Measurements from ENCODE around the gene TMEM106B. TPM values are rescaled to one million over a fixed set of nuclear protein-coding genes. Genes with fewer than 3 reads are reported as not detected.

Gene TMEM106B
- total and polyA plus RNA-seq, 2 donors (not counting 1 experiment from before 2014, with no cell fraction given), result 51.9 to 60.2 TPM

DNA sequence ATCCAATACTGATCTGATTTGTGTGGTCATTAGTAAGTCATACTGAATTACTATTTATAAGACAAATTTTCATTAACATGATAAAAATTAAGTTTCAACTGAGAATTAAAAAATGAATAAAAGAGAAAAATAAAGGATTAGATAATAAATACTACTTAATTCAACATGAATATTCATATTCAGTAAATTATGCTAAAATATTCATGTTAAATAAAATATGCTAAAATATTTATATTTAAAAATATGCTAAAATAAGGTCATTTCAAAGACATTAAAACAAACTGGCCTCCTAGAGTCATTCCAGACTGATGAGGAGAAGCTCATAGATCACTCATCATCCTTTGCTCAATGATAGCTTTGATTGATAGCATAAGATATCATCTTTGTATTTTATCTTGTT, 16.7 kb upstream of the TMEM106B start:
- Histone ChIP-seq H3K79me2 (ENCODE audit: control insufficient read depth, insufficient read depth, low read length) (no peaks in the 10 kb centered on the region), H3K9me3 (ENCODE audit: control insufficient read depth, insufficient read depth, low read depth, low read length) (no peaks in the 10 kb centered on the region), H3K27ac (ENCODE audit: insufficient read depth, low read length) (no peak overlapping the region), H3K27me3 (ENCODE audit: control insufficient read depth, insufficient read depth, low read length) (no peaks in the 10 kb centered on the region), H4K20me1 (ENCODE audit: control insufficient read depth, extremely low read depth, insufficient read depth, low read length) (no peaks in the 10 kb centered on the region), H3K4me2 (ENCODE audit: extremely low read depth, insufficient read depth, low read length) (no peak overlapping the region), H3K4me1 (ENCODE audit: control insufficient read depth, extremely low read depth, insufficient read depth, low read length) (no peaks in the 10 kb centered on the region), H3K36me3 (ENCODE audit: control insufficient read depth, insufficient read depth, low read length) (no peaks in the 10 kb centered on the region), H3K4me3 (replicated peaks in 1 of 4; ENCODE audit: control extremely low read depth in 1 of 4, insufficient read depth in 1 of 4, low read depth in 3 of 4, low read length in 4 of 4) (no peak overlapping the region), H3K9ac (ENCODE audit: insufficient read depth, low read length) (no peak overlapping the region), H2AFZ (ENCODE audit: low read length) (no peak overlapping the region)
- no peak for TF ChIP-seq EZH2 (IDR thresholded peaks at IDR 0.05; ENCODE audit: low read length, missing control alignments)
- TF ChIP-seq, protein P1, sequence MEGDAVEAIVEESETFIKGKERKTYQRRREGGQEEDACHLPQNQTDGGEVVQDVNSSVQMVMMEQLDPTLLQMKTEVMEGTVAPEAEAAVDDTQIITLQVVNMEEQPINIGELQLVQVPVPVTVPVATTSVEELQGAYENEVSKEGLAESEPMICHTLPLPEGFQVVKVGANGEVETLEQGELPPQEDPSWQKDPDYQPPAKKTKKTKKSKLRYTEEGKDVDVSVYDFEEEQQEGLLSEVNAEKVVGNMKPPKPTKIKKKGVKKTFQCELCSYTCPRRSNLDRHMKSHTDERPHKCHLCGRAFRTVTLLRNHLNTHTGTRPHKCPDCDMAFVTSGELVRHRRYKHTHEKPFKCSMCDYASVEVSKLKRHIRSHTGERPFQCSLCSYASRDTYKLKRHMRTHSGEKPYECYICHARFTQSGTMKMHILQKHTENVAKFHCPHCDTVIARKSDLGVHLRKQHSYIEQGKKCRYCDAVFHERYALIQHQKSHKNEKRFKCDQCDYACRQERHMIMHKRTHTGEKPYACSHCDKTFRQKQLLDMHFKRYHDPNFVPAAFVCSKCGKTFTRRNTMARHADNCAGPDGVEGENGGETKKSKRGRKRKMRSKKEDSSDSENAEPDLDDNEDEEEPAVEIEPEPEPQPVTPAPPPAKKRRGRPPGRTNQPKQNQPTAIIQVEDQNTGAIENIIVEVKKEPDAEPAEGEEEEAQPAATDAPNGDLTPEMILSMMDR (conservative IDR thresholded peaks at IDR 0.05 in 1 of 2, IDR thresholded peaks at IDR 0.05 in 1 of 2; ENCODE audit: low read depth in 1 of 2, low read length in 2 of 2), result no peak
- DNase-seq (ENCODE audit: low read depth in 2 of 2), result no peak

DNA sequence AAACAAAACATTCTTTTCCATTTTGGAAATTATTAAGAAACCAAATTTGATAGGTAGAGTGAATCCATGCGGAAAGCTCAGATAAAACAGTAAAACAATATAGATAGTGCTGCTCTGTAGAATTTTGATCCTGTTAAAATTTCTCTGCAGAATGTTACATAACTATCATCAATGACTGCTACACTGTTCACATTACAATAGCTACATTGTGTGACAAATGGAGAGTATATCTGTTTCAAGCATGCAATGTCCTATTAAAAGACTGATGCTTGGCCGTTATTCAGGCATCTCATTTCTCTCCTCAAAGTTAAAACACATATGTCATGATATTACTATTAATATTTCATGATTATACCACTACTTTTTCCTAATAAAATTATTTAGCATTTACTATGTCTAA, 14.7 kb upstream of the TMEM106B start:
- H3K9me3 ChIP-seq (ENCODE audit: control insufficient read depth, insufficient read depth, low read depth, low read length), result no peaks in the 10 kb centered on the region
- DNase-seq (ENCODE audit: low read depth in 2 of 2), result no peak
- no peaks in the 10 kb centered on the region for H3K36me3 ChIP-seq (ENCODE audit: control insufficient read depth, insufficient read depth, low read length)
- H3K27ac ChIP-seq (ENCODE audit: insufficient read depth, low read length), result no peak overlapping the region
- no peak overlapping the region for H3K9ac ChIP-seq (ENCODE audit: insufficient read depth, low read length)
- H3K4me1 ChIP-seq (ENCODE audit: control insufficient read depth, extremely low read depth, insufficient read depth, low read length), result no peaks in the 10 kb centered on the region
- H3K4me2 ChIP-seq (ENCODE audit: extremely low read depth, insufficient read depth, low read length), result no peak overlapping the region
- no peaks in the 10 kb centered on the region for H3K79me2 ChIP-seq (ENCODE audit: control insufficient read depth, insufficient read depth, low read length)
- H2AFZ ChIP-seq (ENCODE audit: low read length), result no peak overlapping the region
- H3K27me3 ChIP-seq (ENCODE audit: control insufficient read depth, insufficient read depth, low read length), result no peaks in the 10 kb centered on the region
- no peaks in the 10 kb centered on the region for H4K20me1 ChIP-seq (ENCODE audit: control insufficient read depth, extremely low read depth, insufficient read depth, low read length)
- TF ChIP-seq, protein P1 (conservative IDR thresholded peaks at IDR 0.05 in 1 of 2, IDR thresholded peaks at IDR 0.05 in 1 of 2; ENCODE audit: low read depth in 1 of 2, low read length in 2 of 2), result no peak
- no peak for TF ChIP-seq EZH2 (IDR thresholded peaks at IDR 0.05; ENCODE audit: low read length, missing control alignments)
- no peak overlapping the region for H3K4me3 ChIP-seq (replicated peaks in 1 of 4; ENCODE audit: control extremely low read depth in 1 of 4, insufficient read depth in 1 of 4, low read depth in 3 of 4, low read length in 4 of 4)

DNA sequence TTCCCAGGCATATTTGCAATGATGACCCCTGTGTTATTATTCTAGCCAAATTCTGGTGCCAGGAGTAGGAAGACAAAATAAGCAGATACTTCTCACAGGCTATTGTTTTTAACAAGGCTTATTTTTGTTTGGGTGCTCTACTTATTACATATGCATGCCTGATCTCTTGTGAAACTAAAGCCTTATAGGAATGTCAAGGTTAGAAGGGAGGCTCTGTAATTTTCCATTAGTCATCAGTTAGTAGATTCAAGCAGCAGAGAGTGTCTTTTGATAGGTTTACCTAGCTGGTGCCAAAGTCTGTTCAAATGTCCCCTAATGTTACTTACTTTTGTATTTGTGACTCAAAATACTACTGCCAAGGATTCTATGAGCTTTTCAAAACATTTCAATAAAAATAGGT, 11.7 kb upstream of the TMEM106B start:
- Histone ChIP-seq H3K4me3 (replicated peaks in 1 of 4; ENCODE audit: control extremely low read depth in 1 of 4, insufficient read depth in 1 of 4, low read depth in 3 of 4, low read length in 4 of 4) (no peak overlapping the region), H3K9me3 (ENCODE audit: control insufficient read depth, insufficient read depth, low read depth, low read length) (no peaks in the 10 kb centered on the region), H3K4me1 (ENCODE audit: control insufficient read depth, extremely low read depth, insufficient read depth, low read length) (no peaks in the 10 kb centered on the region), H3K9ac (ENCODE audit: insufficient read depth, low read length) (no peak overlapping the region), H3K4me2 (ENCODE audit: extremely low read depth, insufficient read depth, low read length) (no peak overlapping the region), H4K20me1 (ENCODE audit: control insufficient read depth, extremely low read depth, insufficient read depth, low read length) (no peaks in the 10 kb centered on the region), H2AFZ (ENCODE audit: low read length) (no peak overlapping the region), H3K27me3 (ENCODE audit: control insufficient read depth, insufficient read depth, low read length) (no peaks in the 10 kb centered on the region), H3K79me2 (ENCODE audit: control insufficient read depth, insufficient read depth, low read length) (no peaks in the 10 kb centered on the region), H3K36me3 (ENCODE audit: control insufficient read depth, insufficient read depth, low read length) (no peaks in the 10 kb centered on the region), H3K27ac (ENCODE audit: insufficient read depth, low read length) (no peak overlapping the region)
- no peak for TF ChIP-seq EZH2 (IDR thresholded peaks at IDR 0.05; ENCODE audit: low read length, missing control alignments)
- TF ChIP-seq, protein P1 (conservative IDR thresholded peaks at IDR 0.05 in 1 of 2, IDR thresholded peaks at IDR 0.05 in 1 of 2; ENCODE audit: low read depth in 1 of 2, low read length in 2 of 2), result no peak
- DNase-seq (ENCODE audit: low read depth in 2 of 2), result peak in 1 of 2 donors; percentile 71
